ENCODE results near the gene KLHL7. TPM values are rescaled to one million over a fixed set of nuclear protein-coding genes. Genes with fewer than 3 reads are reported as not detected.

The KLHL7 gene
- total and polyA plus RNA-seq, 9 of the 15 experiments (the other 6 are each of a cell fraction or from before 2014, with no cell fraction given), result 4.2 to 63.1 (median 32.3) TPM

- TF ChIP-seq ATF7 (IDR thresholded peaks at IDR 0.05) (peak; percentile 70), CEBPG (CRISPR knock-in tag; IDR thresholded peaks at IDR 0.05) (no peak), CEBPG (tag; conservative IDR thresholded peaks at IDR 0.05 in 1 of 2, IDR thresholded peaks at IDR 0.05 in 1 of 2) (no peak), ATF6 (CRISPR knock-in tag; IDR thresholded peaks at IDR 0.05) (0 out of 2 replicates have a peak, but pooled peaks have one; percentile 70), ZNF431 (CRISPR knock-in tag; IDR thresholded peaks at IDR 0.05) (no peak), NFE2 (IDR thresholded peaks at IDR 0.05; ENCODE audit: low read depth) (peak; percentile 19; the same call in 1 of the 2 replicates), FOXA3 (CRISPR knock-in tag; conservative IDR thresholded peaks at IDR 0.05 in 1 of 2, IDR thresholded peaks at IDR 0.05 in 1 of 2) (no peak), ZNF584 (CRISPR knock-in tag; IDR thresholded peaks at IDR 0.05; ENCODE audit: low read depth) (no peak), BACH1 (tag; IDR thresholded peaks at IDR 0.05) (no peak), ZFP91 (CRISPR knock-in tag; IDR thresholded peaks at IDR 0.05) (no peak), HNRNPK (IDR thresholded peaks at IDR 0.05; ENCODE audit: low read depth, low read length, poor library complexity, severe bottlenecking) (no peak), SAFB (IDR thresholded peaks at IDR 0.05; ENCODE audit: borderline replicate concordance, low read depth, low read length) (no peak), MNT (conservative IDR thresholded peaks at IDR 0.05) (peak in 1 of 2 experiments; percentile 86; a peak in 2 of 4 replicates), E2F3 (CRISPR knock-in tag; IDR thresholded peaks at IDR 0.05) (no peak), ZNF398 (CRISPR knock-in tag; IDR thresholded peaks at IDR 0.05) (no peak), SPI1 (IDR thresholded peaks at IDR 0.05; ENCODE audit: borderline replicate concordance, low read depth, low read length) (no peak), NCOA1 (IDR thresholded peaks at IDR 0.05; ENCODE audit: low read depth) (no peak), THAP7 (CRISPR knock-in tag; IDR thresholded peaks at IDR 0.05) (no peak), HDAC8 (tag; IDR thresholded peaks at IDR 0.05) (no peak), LEF1 (IDR thresholded peaks at IDR 0.05) (no peak), GABPA (tag; conservative IDR thresholded peaks at IDR 0.05; ENCODE audit: low read depth) (no peak), ZNF785 (CRISPR knock-in tag; IDR thresholded peaks at IDR 0.05) (no peak)
These were observed at the start of gene KLHL7 (continued) for GRCh38 chr7:23105644-23106056.

All from K562 (cell line).